ENCODE results near the gene MAPK12. TPM values are rescaled to one million over a fixed set of nuclear protein-coding genes. Genes with fewer than 3 reads are reported as not detected.

The MAPK12 gene
- total and polyA plus RNA-seq, 2 of the 4 experiments (the other 2 are of a cell fraction), result 41.0 to 56.3 TPM

- TF ChIP-seq POLR2A (IDR thresholded peaks at IDR 0.05; ENCODE audit: low read depth, low read length), result no peak
Measured at GRCh38 chr22:50207383-50208140, 53.9 kb downstream of the MAPK12 start (continued).

DNA sequence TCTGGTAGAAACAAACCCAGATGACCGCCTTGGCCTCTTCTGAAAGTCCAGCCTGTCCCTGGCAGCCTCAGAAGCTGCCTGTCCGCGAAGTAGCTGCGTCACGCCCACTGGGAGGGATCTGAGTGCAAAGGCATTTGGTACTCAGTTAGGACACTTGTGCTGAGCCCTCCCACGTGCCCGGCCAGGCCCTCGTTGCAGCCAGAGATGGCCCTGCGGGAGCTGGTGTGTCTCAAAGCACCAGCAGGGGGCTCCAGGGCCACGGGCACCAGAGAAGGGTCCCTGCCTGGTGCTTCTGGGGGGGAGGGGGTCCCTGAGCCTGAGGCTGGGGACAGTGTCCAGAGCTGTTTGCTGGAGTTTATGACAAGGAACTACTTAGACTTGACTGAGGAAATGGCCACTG is 54.9 kb downstream of the MAPK12 start:
- in situ Hi-C loops (cut with MboI; ENCODE audit: low sequenced_read_pairs), result loop anchor here (25.0 kb wide), 1 partner anchor 394 kb away; no protein-coding TSS in a partner anchor
- Histone ChIP-seq H3K4me2 (ENCODE audit: low read depth, low read length) (no peak overlapping the region), H3K4ac (ENCODE audit: low read depth, low read length) (no peak overlapping the region), H2BK120ac (ENCODE audit: low read depth, low read length) (no peak overlapping the region), H2BK5ac (ENCODE audit: low read depth, low read length, poor library complexity, severe bottlenecking) (no peak overlapping the region), H2AK5ac (ENCODE audit: low read depth, low read length) (no peak overlapping the region), H3K4me1 (ENCODE audit: control insufficient read depth, insufficient read depth, low read length) (peaks cover 4% of the 10 kb centered on the region; the same call in 1 of the 2 replicates), H3K27me3 (ENCODE audit: control insufficient read depth, insufficient read depth, low read length) (no peaks in the 10 kb centered on the region), H3K56ac (ENCODE audit: extremely low read depth, insufficient read depth, low read length) (no peak overlapping the region), H3K27ac (ENCODE audit: insufficient read depth, low read length) (no peak overlapping the region), H3K79me1 (ENCODE audit: low read depth in 1 of 2, low read length in 2 of 2) (peaks cover 37 to 75% of the 10 kb centered on the region in 2 experiments), H2AK9ac (replicated peaks; ENCODE audit: low read depth, low read length, poor library complexity) (peak overlapping the region; percentile 20), H2BK20ac (ENCODE audit: low read depth, low read length) (no peak overlapping the region), H3K23ac (ENCODE audit: low read depth, low read length) (no peak overlapping the region), H3K36me3 (ENCODE audit: control insufficient read depth, insufficient read depth, low read length) (peaks cover 36% of the 10 kb centered on the region), H4K8ac (ENCODE audit: low read depth in 2 of 2, low read length in 2 of 2) (no peak overlapping the region), H4K91ac (ENCODE audit: insufficient read depth, low read depth, low read length) (no peak overlapping the region), H3K9me1 (ENCODE audit: insufficient read depth, low read length) (0 out of 2 replicates have a peak, but pooled peaks cover 2% of the 10 kb centered on the region), H3K14ac (replicated peaks; ENCODE audit: low read depth, low read length) (no peak overlapping the region), H4K20me1 (ENCODE audit: insufficient read depth, low read length) (peaks cover 42% of the 10 kb centered on the region), H3K18ac (ENCODE audit: low read depth, low read length) (no peak overlapping the region), H3K9ac (ENCODE audit: low read depth, low read length) (no peak overlapping the region), H2AFZ (replicated peaks; ENCODE audit: low read length, poor library complexity) (peak overlapping the region; percentile 44), H2BK15ac (ENCODE audit: low read depth, low read length) (no peak overlapping the region), H3K9me3 (ENCODE audit: control insufficient read depth, insufficient read depth, low read length) (no peaks in the 10 kb centered on the region), H3K4me3 (ENCODE audit: insufficient read depth, low read depth, low read length) (no peak overlapping the region), H4K5ac (ENCODE audit: low read depth, low read length) (no peak overlapping the region)
- 87% methylated on average over 4 of the region's 10 CpGs; no CpG with 5 or more reads in 1 of the 2 experiments for WGBS, 2 experiments (ENCODE audit: extremely low coverage in 2 of 2, insufficient read length in 1 of 2)
- ChIA-PET CTCF (no interaction called here), POLR2A (ENCODE audit: unreplicated experiment) (no interaction called here)
- dilution Hi-C loops (cut with HindIII; ENCODE audit: low sequenced_read_pairs, unreplicated experiment), result no loop called here
- ATAC-seq (ENCODE audit: low read depth) (0 out of 2 replicates have a peak, but pooled peaks have one; percentile 27), DNase-seq (peak; percentile 26)
- intact Hi-C loops (cut with micrococcal nuclease), result loop anchor here (10.0 kb wide), 1 partner anchor 232 kb away; no protein-coding TSS in a partner anchor
- BruUV-seq (replicated peaks), result no TSS peak
- TF ChIP-seq CHD1 (IDR thresholded peaks at IDR 0.05; ENCODE audit: low read depth, low read length) (no peak), FOS (IDR thresholded peaks at IDR 0.05; ENCODE audit: low read depth, low read length) (no peak), MAZ (IDR thresholded peaks at IDR 0.05; ENCODE audit: borderline replicate concordance, low read depth, low read length) (no peak), RCOR1 (IDR thresholded peaks at IDR 0.05; ENCODE audit: insufficient replicate concordance, low read length) (no peak), CEBPB (IDR thresholded peaks at IDR 0.05; ENCODE audit: low read depth, low read length) (no peak), BHLHE40 (IDR thresholded peaks at IDR 0.05; ENCODE audit: low read depth, low read length) (peak; percentile 24; the same call in 1 of the 2 replicates), MXI1 (IDR thresholded peaks at IDR 0.05; ENCODE audit: borderline replicate concordance, low read depth, low read length) (0 out of 2 replicates have a peak, but pooled peaks have one; percentile 60), MAFK (IDR thresholded peaks at IDR 0.05; ENCODE audit: low read depth, low read length) (no peak), CTCF (conservative IDR thresholded peaks at IDR 0.05; ENCODE audit: low read depth, low read length) (peak; percentile 43), POLR2A (IDR thresholded peaks at IDR 0.05; ENCODE audit: low read depth, low read length) (no peak)
- TF ChIP-seq, protein P1, sequence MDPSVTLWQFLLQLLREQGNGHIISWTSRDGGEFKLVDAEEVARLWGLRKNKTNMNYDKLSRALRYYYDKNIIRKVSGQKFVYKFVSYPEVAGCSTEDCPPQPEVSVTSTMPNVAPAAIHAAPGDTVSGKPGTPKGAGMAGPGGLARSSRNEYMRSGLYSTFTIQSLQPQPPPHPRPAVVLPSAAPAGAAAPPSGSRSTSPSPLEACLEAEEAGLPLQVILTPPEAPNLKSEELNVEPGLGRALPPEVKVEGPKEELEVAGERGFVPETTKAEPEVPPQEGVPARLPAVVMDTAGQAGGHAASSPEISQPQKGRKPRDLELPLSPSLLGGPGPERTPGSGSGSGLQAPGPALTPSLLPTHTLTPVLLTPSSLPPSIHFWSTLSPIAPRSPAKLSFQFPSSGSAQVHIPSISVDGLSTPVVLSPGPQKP (IDR thresholded peaks at IDR 0.05; ENCODE audit: borderline replicate concordance, low read depth, low read length), result no peak
- TF ChIP-seq, protein P2, sequence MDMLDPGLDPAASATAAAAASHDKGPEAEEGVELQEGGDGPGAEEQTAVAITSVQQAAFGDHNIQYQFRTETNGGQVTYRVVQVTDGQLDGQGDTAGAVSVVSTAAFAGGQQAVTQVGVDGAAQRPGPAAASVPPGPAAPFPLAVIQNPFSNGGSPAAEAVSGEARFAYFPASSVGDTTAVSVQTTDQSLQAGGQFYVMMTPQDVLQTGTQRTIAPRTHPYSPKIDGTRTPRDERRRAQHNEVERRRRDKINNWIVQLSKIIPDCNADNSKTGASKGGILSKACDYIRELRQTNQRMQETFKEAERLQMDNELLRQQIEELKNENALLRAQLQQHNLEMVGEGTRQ (IDR thresholded peaks at IDR 0.05; ENCODE audit: low read depth, low read length), result peak; percentile 36; the same call in 1 of the 2 replicates
